Liver (tissue), 3 donors: ENCODE data around the gene TBC1D16.

Experiments
- EGR1 ChIP-seq, 2 donors: IDR thresholded peaks; 2 replicates each; pipeline ENCODE4 v1.6.1; 2016 to 2018; ENCODE audit warnings: antibody characterized with exemption in 2 of 2, low read depth in 2 of 2
- GABPA ChIP-seq, 2 donors: IDR thresholded peaks in 1 of 2; conservative IDR thresholded peaks in 1 of 2; 2 replicates each; pipeline ENCODE4 v1.6.1; 2016; ENCODE audit warnings: antibody characterized with exemption in 2 of 2, mild to moderate bottlenecking in 1 of 2, moderate library complexity in 1 of 2
- HNF4A ChIP-seq, 2 donors: conservative IDR thresholded peaks; 2 replicates each; pipeline ENCODE4 v1.6.1; 2016; ENCODE audit warnings: antibody characterized with exemption in 2 of 2, mild to moderate bottlenecking in 2 of 2
- JUND ChIP-seq, 2 donors: IDR thresholded peaks; 2 replicates each; pipeline ENCODE4 v1.6.1; 2016; ENCODE audit warnings: antibody characterized with exemption in 2 of 2
- MAX ChIP-seq: IDR thresholded peaks from 2 replicates; pipeline ENCODE4 v1.6.1; 2016; ENCODE audit warnings: antibody characterized with exemption
- SP1 ChIP-seq: IDR thresholded peaks from 2 replicates; pipeline ENCODE4 v1.6.1; 2018; ENCODE audit warnings: antibody characterized with exemption, mild to moderate bottlenecking
- TAF1 ChIP-seq: conservative IDR thresholded peaks from 2 replicates; pipeline ENCODE4 v1.6.1; 2016; ENCODE audit warnings: antibody characterized with exemption, mild to moderate bottlenecking
- YY1 ChIP-seq: IDR thresholded peaks from 2 replicates; pipeline ENCODE4 v1.6.1; 2016; ENCODE audit warnings: antibody characterized with exemption, mild to moderate bottlenecking
- TF ChIP-seq, protein P1 (sequence below): fragments of 150-350 bp; IDR thresholded peaks from 2 replicates; pipeline ENCODE4 v1.5.1; 2017; ENCODE audit warnings: improper control_type of control experiment, low read depth, low read length; ENCODE audit not compliant: missing input control
- TF ChIP-seq, protein P2 (sequence below): IDR thresholded peaks from 2 replicates; pipeline ENCODE4 v1.6.1; 2016; ENCODE audit warnings: antibody characterized with exemption
- donor health status: healthy.
- donor health status: healthy.

DNA sequence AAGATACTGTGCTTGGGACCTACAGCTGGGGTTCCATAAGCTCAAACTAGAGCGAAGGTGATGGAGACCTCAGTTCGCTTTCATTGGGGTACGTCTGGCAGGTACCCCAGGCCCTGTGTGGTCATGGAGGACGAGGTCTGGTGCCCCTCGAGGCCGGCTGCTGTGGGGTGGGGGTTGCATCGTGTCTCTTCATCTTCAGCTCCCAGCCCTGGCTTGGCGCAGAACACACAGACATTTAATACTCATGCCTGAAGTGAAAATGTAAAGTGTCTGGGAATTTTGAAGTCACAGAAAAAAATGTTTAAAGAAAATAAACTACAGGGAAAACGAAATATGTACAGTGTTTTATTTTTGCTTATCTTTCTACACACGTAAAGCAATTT, 80.5 kb downstream of the TBC1D16 start:
- TF ChIP-seq, protein P1, sequence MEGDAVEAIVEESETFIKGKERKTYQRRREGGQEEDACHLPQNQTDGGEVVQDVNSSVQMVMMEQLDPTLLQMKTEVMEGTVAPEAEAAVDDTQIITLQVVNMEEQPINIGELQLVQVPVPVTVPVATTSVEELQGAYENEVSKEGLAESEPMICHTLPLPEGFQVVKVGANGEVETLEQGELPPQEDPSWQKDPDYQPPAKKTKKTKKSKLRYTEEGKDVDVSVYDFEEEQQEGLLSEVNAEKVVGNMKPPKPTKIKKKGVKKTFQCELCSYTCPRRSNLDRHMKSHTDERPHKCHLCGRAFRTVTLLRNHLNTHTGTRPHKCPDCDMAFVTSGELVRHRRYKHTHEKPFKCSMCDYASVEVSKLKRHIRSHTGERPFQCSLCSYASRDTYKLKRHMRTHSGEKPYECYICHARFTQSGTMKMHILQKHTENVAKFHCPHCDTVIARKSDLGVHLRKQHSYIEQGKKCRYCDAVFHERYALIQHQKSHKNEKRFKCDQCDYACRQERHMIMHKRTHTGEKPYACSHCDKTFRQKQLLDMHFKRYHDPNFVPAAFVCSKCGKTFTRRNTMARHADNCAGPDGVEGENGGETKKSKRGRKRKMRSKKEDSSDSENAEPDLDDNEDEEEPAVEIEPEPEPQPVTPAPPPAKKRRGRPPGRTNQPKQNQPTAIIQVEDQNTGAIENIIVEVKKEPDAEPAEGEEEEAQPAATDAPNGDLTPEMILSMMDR, result no peak
- TF ChIP-seq MAX, result no peak
- no peak for TF ChIP-seq SP1
- no peak for TF ChIP-seq HNF4A (conservative IDR thresholded peaks at IDR 0.05)
- TF ChIP-seq, protein P2, sequence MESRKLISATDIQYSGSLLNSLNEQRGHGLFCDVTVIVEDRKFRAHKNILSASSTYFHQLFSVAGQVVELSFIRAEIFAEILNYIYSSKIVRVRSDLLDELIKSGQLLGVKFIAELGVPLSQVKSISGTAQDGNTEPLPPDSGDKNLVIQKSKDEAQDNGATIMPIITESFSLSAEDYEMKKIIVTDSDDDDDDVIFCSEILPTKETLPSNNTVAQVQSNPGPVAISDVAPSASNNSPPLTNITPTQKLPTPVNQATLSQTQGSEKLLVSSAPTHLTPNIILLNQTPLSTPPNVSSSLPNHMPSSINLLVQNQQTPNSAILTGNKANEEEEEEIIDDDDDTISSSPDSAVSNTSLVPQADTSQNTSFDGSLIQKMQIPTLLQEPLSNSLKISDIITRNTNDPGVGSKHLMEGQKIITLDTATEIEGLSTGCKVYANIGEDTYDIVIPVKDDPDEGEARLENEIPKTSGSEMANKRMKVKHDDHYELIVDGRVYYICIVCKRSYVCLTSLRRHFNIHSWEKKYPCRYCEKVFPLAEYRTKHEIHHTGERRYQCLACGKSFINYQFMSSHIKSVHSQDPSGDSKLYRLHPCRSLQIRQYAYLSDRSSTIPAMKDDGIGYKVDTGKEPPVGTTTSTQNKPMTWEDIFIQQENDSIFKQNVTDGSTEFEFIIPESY, result no peak
- TF ChIP-seq JUND (IDR thresholded peaks at IDR 0.05), result no peak
- no peak for TF ChIP-seq GABPA (IDR thresholded peaks at IDR 0.05 in 1 of 2, conservative IDR thresholded peaks at IDR 0.05 in 1 of 2)
- no peak for TF ChIP-seq EGR1 (IDR thresholded peaks at IDR 0.05; ENCODE audit: low read depth in 2 of 2)
- TF ChIP-seq YY1, result no peak
- no peak for TF ChIP-seq TAF1
